ENCODE measurements around the gene KIF27. TPM values are rescaled to one million over a fixed set of nuclear protein-coding genes. Genes with fewer than 3 reads are reported as not detected.
"Not testable (repeated sequence)": the region's sequence is repeated elsewhere in the genome, so short reads cannot be mapped to it uniquely, and the experiment has no call there.

Gene KIF27
- 0.20 and 0.37 TPM in 2 replicates for total RNA-seq (2014; rRNA removed; shearing (Covaris generic))

- peak; percentile 99 for DNase-seq (ENCODE audit: low spot score)
Observed at GRCh38 chr9:83920927-83921707, at the start of gene KIF27. KIF27 (minus strand) TSS chr9:83921432; CDS start chr9:83915591, 5,841 bp downstream.

GRCh38 chr9:83969602-83970001 is 48.4 kb upstream of the KIF27 start:
- no peak for DNase-seq (ENCODE audit: low spot score)

- no peak for DNase-seq (ENCODE audit: low spot score)
Observed at GRCh38 chr9:83967073-83967472, 45.8 kb upstream of the KIF27 start.

GRCh38 chr9:83966209-83966582 is 45.0 kb upstream of the KIF27 start:
- no peak for DNase-seq (ENCODE audit: low spot score)

GRCh38 chr9:83965350-83966208 is 44.3 kb upstream of the KIF27 start:
- DNase-seq (ENCODE audit: low spot score): peak; percentile 40

GRCh38 chr9:83964973-83965349 is 43.7 kb upstream of the KIF27 start:
- peak; percentile 33 for DNase-seq (ENCODE audit: low spot score)

GRCh38 chr9:83962165-83962564 is 40.9 kb upstream of the KIF27 start:
- no peak for DNase-seq (ENCODE audit: low spot score)

- DNase-seq (ENCODE audit: low spot score): no peak
Observed at GRCh38 chr9:83960991-83961390, 39.8 kb upstream of the KIF27 start.

GRCh38 chr9:83959061-83959460 is 37.8 kb upstream of the KIF27 start:
- DNase-seq (ENCODE audit: low spot score): no peak

GRCh38 chr9:83957248-83957513 is 35.9 kb upstream of the KIF27 start:
- DNase-seq (ENCODE audit: low spot score): no peak

GRCh38 chr9:83956436-83957247 is 35.4 kb upstream of the KIF27 start:
- DNase-seq (ENCODE audit: low spot score): peak; percentile 88

GRCh38 chr9:83956086-83956435 is 34.8 kb upstream of the KIF27 start:
- no peak for DNase-seq (ENCODE audit: low spot score)

- not testable (repeated sequence) for DNase-seq (ENCODE audit: low spot score)
Observed at GRCh38 chr9:83948096-83948495, 26.9 kb upstream of the KIF27 start.

- no peak for DNase-seq (ENCODE audit: low spot score)
Observed at GRCh38 chr9:83940590-83941303, 19.5 kb upstream of the KIF27 start.

GRCh38 chr9:83937861-83938455 is 16.7 kb upstream of the KIF27 start:
- DNase-seq (ENCODE audit: low spot score): peak; percentile 81

- no peak for DNase-seq (ENCODE audit: low spot score)
Observed at GRCh38 chr9:83936523-83936922, 15.3 kb upstream of the KIF27 start.

- DNase-seq (ENCODE audit: low spot score): no peak
Observed at GRCh38 chr9:83935276-83935935, 14.2 kb upstream of the KIF27 start.

GRCh38 chr9:83934569-83935275 is 13.5 kb upstream of the KIF27 start:
- peak; percentile 44 for DNase-seq (ENCODE audit: low spot score)

GRCh38 chr9:83933790-83934189 is 12.6 kb upstream of the KIF27 start:
- DNase-seq (ENCODE audit: low spot score): no peak

- DNase-seq (ENCODE audit: low spot score): no peak
Observed at GRCh38 chr9:83932851-83933250, 11.6 kb upstream of the KIF27 start.
